GM21737 (cell line): ENCODE results near the gene SEPTIN6.

Experiments
- ATAC-seq: cut with Tn5 transposase; IDR thresholded peaks from one replicate; pipeline ENCODE4 v1.9.1; 2021; ENCODE audit warnings: mild to moderate bottlenecking, moderate library complexity; ENCODE audit not compliant: unreplicated experiment

The SEPTIN6 gene

GRCh38 chrX:119659522-119659921, 33.4 kb downstream of the SEPTIN6 start:
- ATAC-seq = no peak

DNA sequence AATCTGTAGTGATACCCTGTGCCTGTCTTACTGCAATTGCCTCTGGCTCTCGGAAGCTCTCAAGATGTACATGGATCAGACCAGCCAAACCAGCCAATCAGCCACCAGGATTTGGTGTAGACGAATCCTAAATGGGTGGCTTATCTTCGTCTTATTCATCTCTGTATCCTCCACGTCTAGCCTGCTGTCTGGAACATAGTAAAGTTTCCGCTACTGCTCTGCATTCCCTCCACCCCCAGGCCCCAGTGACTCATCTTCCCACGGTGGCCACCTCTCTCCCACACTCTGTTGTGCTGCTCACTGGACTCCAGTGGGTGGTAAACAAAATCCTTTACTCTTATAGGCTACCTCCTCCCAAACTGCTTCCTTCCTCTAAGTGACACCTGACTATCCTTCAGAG, 37.8 kb downstream of the SEPTIN6 start:
- no peak for ATAC-seq

DNA sequence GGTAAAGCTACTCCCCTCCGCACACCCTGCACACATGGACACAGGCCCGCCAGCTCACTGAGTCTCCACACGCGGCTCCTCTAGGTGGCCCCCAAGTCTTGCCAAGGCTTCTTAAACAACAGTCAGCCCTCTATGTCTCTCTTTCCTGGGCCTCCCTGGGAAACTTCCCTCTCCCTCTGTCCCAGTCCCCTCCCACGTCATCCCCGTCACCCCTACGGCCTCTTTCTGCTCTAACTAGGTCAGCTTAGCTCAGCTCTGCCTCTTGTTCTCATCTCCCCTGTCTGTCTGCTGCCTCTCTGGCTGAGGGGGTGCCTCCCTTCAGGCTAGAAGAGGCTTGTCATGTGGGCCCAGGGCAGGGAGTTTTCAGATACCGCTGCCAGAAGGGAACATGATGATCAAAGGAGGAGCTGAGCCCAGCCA, 38.8 kb downstream of the SEPTIN6 start:
- ATAC-seq = no peak

GRCh38 chrX:119648421-119648775, 44.6 kb downstream of the SEPTIN6 start:
- no peak for ATAC-seq

DNA sequence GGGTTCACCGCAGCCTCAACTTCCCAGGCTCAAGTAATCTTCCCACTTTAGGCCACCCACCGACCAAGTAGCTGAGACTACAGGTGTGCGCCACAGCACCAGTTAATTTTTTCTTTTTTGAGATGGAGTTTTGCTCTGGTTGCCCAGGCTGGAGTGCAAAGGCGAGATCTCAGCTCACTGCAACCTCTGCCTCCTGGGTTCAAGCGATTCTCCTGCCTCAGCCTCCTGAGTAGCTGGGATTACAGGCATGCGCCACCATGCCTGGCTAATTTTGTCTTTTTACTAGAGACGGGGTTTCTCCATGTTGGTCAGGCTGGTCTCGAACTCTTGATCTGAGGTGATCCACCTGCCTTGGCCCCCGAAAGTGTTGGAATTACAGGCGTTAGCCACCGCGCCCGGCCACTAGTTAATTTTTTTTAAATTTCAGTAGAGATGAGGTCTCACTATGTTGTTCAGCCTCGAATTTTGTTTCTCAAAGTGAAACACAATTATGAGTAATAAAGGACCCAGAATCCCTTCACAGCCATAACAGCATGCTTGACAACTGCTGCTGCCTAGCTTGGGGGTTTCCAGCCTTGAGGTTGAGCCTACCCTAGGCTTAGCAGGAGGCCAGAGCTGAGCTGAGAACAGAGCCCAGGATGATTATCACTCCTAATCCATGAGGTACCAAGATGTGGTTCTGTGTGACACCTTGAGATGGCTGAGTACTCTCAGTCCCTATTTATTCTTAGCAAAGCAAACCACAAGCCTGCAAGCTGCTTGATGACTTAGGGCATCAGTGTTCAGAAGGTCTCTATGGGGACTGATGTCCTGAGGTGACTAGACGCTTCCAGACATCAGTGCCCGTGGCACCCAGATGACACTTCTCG, 45.2 kb downstream of the SEPTIN6 start:
- peak; percentile 85 for ATAC-seq

- no peak for ATAC-seq
Observed at GRCh38 chrX:119647089-119647488, 45.9 kb downstream of the SEPTIN6 start.

DNA sequence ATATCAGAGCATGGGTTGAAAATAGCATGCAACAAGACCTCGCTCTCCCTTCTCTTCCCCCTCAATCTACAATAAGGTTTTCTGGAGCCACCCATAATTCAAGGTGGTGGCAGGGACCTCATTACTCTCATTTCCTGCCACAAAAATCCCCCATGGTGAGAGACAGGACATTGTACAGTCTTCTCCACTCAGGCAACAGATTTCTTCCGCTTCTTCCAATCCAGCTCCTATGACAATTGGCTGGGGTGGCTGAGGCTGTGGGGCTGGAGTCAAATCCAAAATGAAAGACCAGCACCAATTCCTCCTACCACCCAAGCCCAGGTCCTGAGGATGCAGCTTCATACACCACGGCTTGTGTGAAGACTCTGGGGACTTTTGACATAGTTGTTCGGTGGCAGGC, 46.5 kb downstream of the SEPTIN6 start:
- ATAC-seq = no peak

DNA sequence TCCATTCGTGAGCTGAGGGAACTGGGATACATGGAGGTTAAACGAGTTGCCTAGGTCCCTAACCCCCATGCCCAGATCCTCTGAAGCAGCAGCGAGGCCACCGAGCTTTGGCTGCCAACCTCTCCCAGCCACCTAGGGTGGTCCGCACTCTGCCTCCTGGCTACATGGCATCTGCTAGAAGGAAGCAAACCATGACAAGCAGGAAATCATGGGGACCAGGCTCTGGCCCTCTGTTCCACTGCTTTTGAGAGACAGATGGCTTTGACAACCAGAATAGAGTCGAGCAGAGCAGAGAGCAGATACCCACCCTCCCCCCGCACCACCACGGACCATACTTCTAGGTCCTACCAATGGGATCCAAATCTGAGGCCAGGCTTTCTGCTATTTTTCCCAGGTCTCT, 49.3 kb downstream of the SEPTIN6 start:
- ATAC-seq = no peak
